Measurements from ENCODE around the gene B3GAT3. TPM values are rescaled to one million over a fixed set of nuclear protein-coding genes. Genes with fewer than 3 reads are reported as not detected.
A peak's percentile ranks its signal among the peaks of the same experiment; 100 is the strongest.

B3GAT3 gene
- total RNA-seq, 4 donors from 2014 or later: 8.6 to 17.2 (median 12.9) TPM

DNA sequence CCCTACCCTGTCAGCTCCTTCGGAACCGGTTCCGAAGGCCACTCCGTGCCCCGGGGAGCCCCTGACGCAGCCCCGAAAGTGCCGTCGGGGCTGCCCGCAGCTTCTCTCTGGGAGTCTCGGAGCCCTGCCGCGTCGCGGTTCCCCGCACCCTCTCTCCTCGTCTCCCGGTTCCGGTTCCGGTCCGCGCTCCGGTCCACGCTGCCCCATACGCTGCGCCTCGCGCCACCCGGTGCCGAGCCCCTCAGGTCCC, 20.7 kb downstream of the B3GAT3 start:
- Histone ChIP-seq H3K4me3 (peak overlapping the region; percentile 89 to 99 (median 94)), H3K36me3 (peaks cover 19 to 54% (median 29%) of the 10 kb centered on the region in 3 donors), H3K4me1 (peaks cover 27 to 79% (median 33%) of the 10 kb centered on the region in 3 donors), H3K27me3 (no peaks in the 10 kb centered on the region), H3K27ac (peak overlapping the region; percentile 95 to 99 (median 98)), H3K9me3 (no peaks in the 10 kb centered on the region)
- intact Hi-C loops (cut with DNase I): no loop called here
- no peak for DNase-seq
- WGBS, 2 donors: 1% methylated on average over 24 of the region's 30 CpGs; no CpG with 5 or more reads in 1 of the 2 donors
- TF ChIP-seq POLR2A (IDR thresholded peaks at IDR 0.05): no peak
- TF ChIP-seq, protein P1, sequence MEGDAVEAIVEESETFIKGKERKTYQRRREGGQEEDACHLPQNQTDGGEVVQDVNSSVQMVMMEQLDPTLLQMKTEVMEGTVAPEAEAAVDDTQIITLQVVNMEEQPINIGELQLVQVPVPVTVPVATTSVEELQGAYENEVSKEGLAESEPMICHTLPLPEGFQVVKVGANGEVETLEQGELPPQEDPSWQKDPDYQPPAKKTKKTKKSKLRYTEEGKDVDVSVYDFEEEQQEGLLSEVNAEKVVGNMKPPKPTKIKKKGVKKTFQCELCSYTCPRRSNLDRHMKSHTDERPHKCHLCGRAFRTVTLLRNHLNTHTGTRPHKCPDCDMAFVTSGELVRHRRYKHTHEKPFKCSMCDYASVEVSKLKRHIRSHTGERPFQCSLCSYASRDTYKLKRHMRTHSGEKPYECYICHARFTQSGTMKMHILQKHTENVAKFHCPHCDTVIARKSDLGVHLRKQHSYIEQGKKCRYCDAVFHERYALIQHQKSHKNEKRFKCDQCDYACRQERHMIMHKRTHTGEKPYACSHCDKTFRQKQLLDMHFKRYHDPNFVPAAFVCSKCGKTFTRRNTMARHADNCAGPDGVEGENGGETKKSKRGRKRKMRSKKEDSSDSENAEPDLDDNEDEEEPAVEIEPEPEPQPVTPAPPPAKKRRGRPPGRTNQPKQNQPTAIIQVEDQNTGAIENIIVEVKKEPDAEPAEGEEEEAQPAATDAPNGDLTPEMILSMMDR (IDR thresholded peaks at IDR 0.05): no peak

DNA sequence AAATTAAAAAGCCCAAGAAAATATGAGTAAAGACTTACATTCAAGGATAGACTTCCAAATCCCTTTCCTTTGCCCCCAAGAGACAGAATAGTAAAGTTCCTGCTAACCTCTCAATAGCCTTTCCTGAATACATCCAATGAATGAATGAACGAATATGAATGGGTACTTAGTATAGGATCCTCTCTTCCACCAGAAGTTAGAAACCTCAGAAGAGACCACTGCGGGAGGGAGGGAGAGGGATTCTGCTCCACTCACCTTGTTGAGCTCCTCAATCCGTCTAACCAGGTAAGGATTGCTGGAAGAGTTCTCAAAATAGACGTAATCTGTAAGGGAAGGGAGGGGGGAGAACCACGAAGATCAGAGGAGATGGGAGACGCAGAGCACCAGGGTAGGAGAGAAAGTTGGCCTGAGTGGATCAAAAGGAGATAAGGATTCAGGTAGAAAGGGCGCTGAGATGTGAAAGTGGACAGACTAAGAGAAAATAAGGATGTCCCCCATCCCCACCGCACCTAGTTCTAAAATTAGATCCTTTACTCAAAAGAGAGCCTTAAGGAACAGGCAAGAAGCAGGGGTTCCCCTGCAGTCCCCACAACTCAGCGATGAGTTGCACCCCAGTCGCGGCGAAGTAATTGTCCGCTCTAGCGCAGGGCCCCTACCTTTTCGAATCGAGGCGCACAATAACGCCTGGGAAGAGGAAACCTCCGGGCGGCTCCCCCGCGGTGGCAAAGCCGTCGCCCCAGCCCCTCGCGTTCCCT, 21.2 kb downstream of the B3GAT3 start:
- peaks cover 27 to 74% (median 33%) of the 10 kb centered on the region in 3 donors for H3K4me1 ChIP-seq
- TF ChIP-seq, protein P1 (IDR thresholded peaks at IDR 0.05): no peak
- no peak for TF ChIP-seq POLR2A (IDR thresholded peaks at IDR 0.05)
- intact Hi-C loops (cut with DNase I): no loop called here

DNA sequence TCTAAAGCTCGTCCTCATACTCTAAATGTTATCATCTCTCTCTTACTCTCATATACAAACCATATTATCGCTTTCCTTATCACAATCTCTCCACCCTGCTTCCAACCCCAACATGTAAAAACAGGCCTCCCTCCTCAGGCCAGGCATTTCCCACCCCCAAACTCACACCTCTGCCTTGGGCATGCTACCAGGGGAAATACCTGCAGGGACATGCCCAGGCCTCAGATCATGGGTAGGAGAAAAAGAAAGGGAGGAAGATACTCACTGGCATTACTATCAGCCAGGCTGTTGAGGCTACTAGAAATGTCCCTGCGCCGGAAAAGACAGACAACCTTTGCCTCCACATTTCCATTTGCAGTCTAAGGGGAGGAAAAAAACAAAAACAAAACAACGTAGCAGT, 21.9 kb downstream of the B3GAT3 start:
- peaks cover 27 to 54% (median 35%) of the 10 kb centered on the region in 3 donors for H3K36me3 ChIP-seq
- DNase-seq: no peak
- peak overlapping the region; percentile 89 to 99 (median 94) for H3K4me3 ChIP-seq
- H3K27ac ChIP-seq: peak overlapping the region; percentile 95 to 99 (median 98)
- no peaks in the 10 kb centered on the region for H3K9me3 ChIP-seq
- peaks cover 27 to 67% (median 33%) of the 10 kb centered on the region in 3 donors for H3K4me1 ChIP-seq
- TF ChIP-seq POLR2A (IDR thresholded peaks at IDR 0.05): peak in 1 of 4 donors; percentile 42
- TF ChIP-seq, protein P1 (IDR thresholded peaks at IDR 0.05): no peak
- intact Hi-C loops (cut with DNase I): loop anchor here (5.0 kb wide), 1 partner anchor 72 kb away; the partner anchor contains the start of genes LBHD1 and UQCC3
- 24 to 26% methylated on average over 5 of the region's 5 CpGs for WGBS, 2 donors
- no peaks in the 10 kb centered on the region for H3K27me3 ChIP-seq

More for the DNA sequence above, 21.2 kb downstream of the B3GAT3 start:
- peak overlapping the region; percentile 89 to 99 (median 94) for H3K4me3 ChIP-seq
- no peaks in the 10 kb centered on the region for H3K27me3 ChIP-seq
- H3K27ac ChIP-seq: peak overlapping the region; percentile 95 to 99 (median 98)
- no peaks in the 10 kb centered on the region for H3K9me3 ChIP-seq
- H3K36me3 ChIP-seq: peaks cover 24 to 54% (median 34%) of the 10 kb centered on the region in 3 donors
- no peak for DNase-seq
- 1% methylated on average over 12 to 14 of the region's 26 CpGs for WGBS, 2 donors

DNA sequence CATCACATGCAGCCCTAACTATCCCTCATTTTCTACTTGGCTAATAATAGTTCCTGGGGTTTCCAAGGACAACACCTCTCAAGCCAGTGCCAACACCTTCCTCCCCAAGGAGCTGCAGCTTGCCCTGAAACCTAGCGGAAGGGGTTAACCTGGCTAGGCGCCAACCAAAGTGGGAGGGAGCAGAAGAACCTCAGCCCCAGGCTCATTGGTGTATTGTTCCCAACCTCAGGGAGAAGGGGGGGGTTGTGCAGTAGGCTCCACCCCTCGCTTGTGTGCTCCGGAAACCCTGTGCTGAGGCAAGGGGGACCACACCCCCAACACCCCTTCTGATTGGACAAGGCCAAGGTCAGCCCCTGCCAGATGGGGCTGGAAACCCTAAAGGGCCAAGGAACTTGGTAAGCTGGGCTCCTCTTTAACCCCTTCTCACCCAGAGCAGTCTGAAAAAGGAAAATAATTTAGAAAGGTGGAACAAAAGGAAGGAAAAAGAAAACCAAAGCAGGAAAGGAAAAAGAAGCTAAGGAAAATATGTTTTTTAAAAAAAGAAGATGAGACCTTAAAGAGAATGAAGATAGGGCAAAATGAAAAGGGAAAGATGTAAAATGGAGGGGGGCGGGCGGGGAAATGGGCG, 22.6 kb downstream of the B3GAT3 start:
- TF ChIP-seq, protein P1 (IDR thresholded peaks at IDR 0.05): peak in 1 of 6 experiments; percentile 17
- TF ChIP-seq POLR2A (IDR thresholded peaks at IDR 0.05): no peak
- peak overlapping the region; percentile 95 to 99 (median 98) for H3K27ac ChIP-seq
- intact Hi-C loops (cut with DNase I): loop anchor here (5.0 kb wide), 1 partner anchor 73 kb away; the partner anchor contains the start of genes LBHD1 and UQCC3
- WGBS, 2 donors: 28 to 39% methylated on average over 3 to 5 of the region's 7 CpGs
- H3K4me1 ChIP-seq: peaks cover 27 to 60% (median 33%) of the 10 kb centered on the region in 3 donors
- peak; percentile 89 for DNase-seq
- peaks cover 31 to 54% (median 39%) of the 10 kb centered on the region in 3 donors for H3K36me3 ChIP-seq
- no peaks in the 10 kb centered on the region for H3K9me3 ChIP-seq
- peak overlapping the region; percentile 89 to 99 (median 94) for H3K4me3 ChIP-seq
- no peaks in the 10 kb centered on the region for H3K27me3 ChIP-seq

DNA sequence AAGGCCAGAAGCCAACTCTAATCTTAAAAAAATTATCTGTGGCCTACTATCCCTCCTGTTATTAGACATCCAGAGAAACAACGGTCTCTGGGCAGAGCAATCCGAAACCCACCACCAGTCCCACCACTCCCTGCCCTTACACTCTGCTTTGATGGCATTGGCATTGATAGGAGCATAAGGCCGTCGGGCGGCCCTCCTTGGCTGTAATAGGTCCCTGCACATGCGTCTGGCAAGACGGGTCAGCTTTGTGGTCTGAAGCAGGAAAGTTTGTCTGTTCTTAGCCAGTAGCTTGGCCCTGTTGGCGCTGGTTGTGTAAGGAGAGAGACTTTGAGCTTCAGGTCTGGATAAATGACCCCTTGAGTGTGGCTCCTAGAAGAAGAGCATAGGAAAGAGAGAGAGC, 26.7 kb downstream of the B3GAT3 start:
- no peak for DNase-seq
- Histone ChIP-seq H3K9me3 (no peaks in the 10 kb centered on the region), H3K4me3 (no peak overlapping the region), H3K36me3 (peaks cover 37 to 62% (median 44%) of the 10 kb centered on the region in 3 donors), H3K4me1 (peaks cover 33 to 64% (median 39%) of the 10 kb centered on the region in 3 donors), H3K27me3 (no peaks in the 10 kb centered on the region), H3K27ac (no peak overlapping the region)
- intact Hi-C loops (cut with DNase I): loop anchor here (5.0 kb wide), 1 partner anchor 77 kb away; the partner anchor contains the start of genes LBHD1 and UQCC3
- no peak for TF ChIP-seq POLR2A (IDR thresholded peaks at IDR 0.05)
- TF ChIP-seq, protein P1 (IDR thresholded peaks at IDR 0.05): no peak
- WGBS, 2 donors: 82 to 92% methylated on average over 7 to 8 of the region's 8 CpGs
